ENCODE results near the gene SYNDIG1. TPM values are rescaled to one million over a fixed set of nuclear protein-coding genes. Genes with fewer than 3 reads are reported as not detected.

Gene SYNDIG1
- polyA plus RNA-seq, 2 of the 4 experiments (the other 2 are of a cell fraction), result 0.96 to 2.6 TPM

- Histone ChIP-seq H3K27ac (no peak overlapping the region), H3K4me2 (no peak overlapping the region), H3K4me1 (peaks cover 14% of the 10 kb centered on the region; the same call in 2 of the 3 replicates), H3K9me3 (no peaks in the 10 kb centered on the region), H3K4me3 (no peak overlapping the region)
- ATAC-seq, result no peak
- DNase-seq (ENCODE audit: low read depth in 1 of 2, low spot score in 1 of 2), result no peak
- no peak for TF ChIP-seq CEBPB (IDR thresholded peaks at IDR 0.05)
- TF ChIP-seq ZSCAN20 (CRISPR knock-in tag; IDR thresholded peaks at IDR 0.05), result no peak
- TF ChIP-seq CBX2 (IDR thresholded peaks at IDR 0.05; ENCODE audit: borderline replicate concordance, low read depth), result no peak
- TF ChIP-seq EHMT2 (IDR thresholded peaks at IDR 0.05; ENCODE audit: low read depth), result no peak
- no peak for TF ChIP-seq SREBF2 (IDR thresholded peaks at IDR 0.05)
- TF ChIP-seq RCOR1 (IDR thresholded peaks at IDR 0.05; ENCODE audit: low read depth, low read length), result no peak
- no peak for TF ChIP-seq HDAC2 (IDR thresholded peaks at IDR 0.05)
- TF ChIP-seq HOXB13 (CRISPR knock-in tag; IDR thresholded peaks at IDR 0.05; ENCODE audit: low read depth), result no peak
- TF ChIP-seq HEYL (CRISPR knock-in tag; IDR thresholded peaks at IDR 0.05), result no peak
- no peak for TF ChIP-seq FOSB (CRISPR knock-in tag; IDR thresholded peaks at IDR 0.05)
- no peak for TF ChIP-seq RNF2 (IDR thresholded peaks at IDR 0.05; ENCODE audit: borderline replicate concordance, low read depth)
- TF ChIP-seq CBX8 (IDR thresholded peaks at IDR 0.05), result no peak
- no peak for TF ChIP-seq RARB (CRISPR knock-in tag; IDR thresholded peaks at IDR 0.05)
- no peak for TF ChIP-seq ATOH8 (CRISPR knock-in tag; IDR thresholded peaks at IDR 0.05; ENCODE audit: low read depth)
- TF ChIP-seq HMGXB4 (CRISPR knock-in tag; IDR thresholded peaks at IDR 0.05; ENCODE audit: borderline replicate concordance), result no peak
- TF ChIP-seq MAFK (IDR thresholded peaks at IDR 0.05; ENCODE audit: partially characterized antibody), result no peak
- TF ChIP-seq E2F6 (IDR thresholded peaks at IDR 0.05; ENCODE audit: borderline replicate concordance, low read depth), result no peak
- no peak for TF ChIP-seq CTCF (IDR thresholded peaks at IDR 0.05)
- no peak for FAIRE-seq
- POLR2A ChIA-PET, result no interaction called here
- CTCF ChIA-PET, result interaction anchor here (0.7 to 1.7 kb wide), 3 partner anchors 10 to 105 kb away, joined by 3 read pairs; no protein-coding TSS in a partner anchor
- 65% methylated on average over 7 of the region's 7 CpGs for WGBS (ENCODE audit: missing lambda C conversion rate)
These were observed 9.2 kb downstream of the SYNDIG1 start for GRCh38 chr20:24478584-24478983.

- Histone ChIP-seq H3K27ac (no peak overlapping the region), H3K4me3 (no peak overlapping the region), H3K4me2 (no peak overlapping the region), H3K4me1 (peaks cover 8% of the 10 kb centered on the region; the same call in 2 of the 3 replicates), H3K9me3 (no peaks in the 10 kb centered on the region)
- TF ChIP-seq KDM5A (IDR thresholded peaks at IDR 0.05) (no peak), SREBF2 (IDR thresholded peaks at IDR 0.05) (no peak), FOXS1 (CRISPR knock-in tag; IDR thresholded peaks at IDR 0.05) (no peak), TP53 (CRISPR knock-in tag; IDR thresholded peaks at IDR 0.05) (no peak), NFE2L2 (conservative IDR thresholded peaks at IDR 0.05; ENCODE audit: low read length) (no peak), KDM1A (IDR thresholded peaks at IDR 0.05; ENCODE audit: low read depth) (no peak), PBX3 (IDR thresholded peaks at IDR 0.05) (no peak)
- 33% methylated on average over 4 of the region's 4 CpGs for WGBS (ENCODE audit: missing lambda C conversion rate)
- CTCF ChIA-PET, result interaction anchor here (0.7 to 1.7 kb wide), 2 partner anchors 9 to 105 kb away, joined by 3 read pairs; no protein-coding TSS in a partner anchor
- no peak for FAIRE-seq
- POLR2A ChIA-PET, result no interaction called here
- ATAC-seq, result no peak
- DNase-seq (ENCODE audit: low read depth in 1 of 2, low spot score in 1 of 2), result no peak
These were observed 9.7 kb downstream of the SYNDIG1 start for GRCh38 chr20:24479106-24479505.
